Measurements from ENCODE around the gene GNG7. TPM values are rescaled to one million over a fixed set of nuclear protein-coding genes. Genes with fewer than 3 reads are reported as not detected.

Gene GNG7
- polyA plus RNA-seq, 1 of the 3 experiments (the other 2 are of a cell fraction) = 2.2 TPM

- Histone ChIP-seq H3K9ac (no peak overlapping the region), H3K27ac (ENCODE audit: low read depth in 2 of 2, low read length in 1 of 2) (no peak overlapping the region), H3K4me1 (ENCODE audit: control insufficient read depth in 1 of 2, insufficient read depth in 2 of 2, low read depth in 1 of 2, low read length in 1 of 2) (peaks cover 0 to 3% of the 10 kb centered on the region in 2 experiments; a peak in 1 of 4 replicates), H3F3A (replicated peaks; ENCODE audit: insufficient read depth) (no peaks in the 10 kb centered on the region), H3K4me3 (ENCODE audit: low read depth in 2 of 2, low read length in 1 of 2) (no peak overlapping the region), H3K9me2 (no peaks in the 10 kb centered on the region), H3K4me2 (no peak overlapping the region), H3K9me3 (no peaks in the 10 kb centered on the region), H3K79me2 (ENCODE audit: insufficient read depth) (no peaks in the 10 kb centered on the region), H3K36me3 (replicated peaks in 1 of 2; ENCODE audit: control insufficient read depth in 1 of 2, insufficient read depth in 2 of 2, low read length in 1 of 2) (no peaks in the 10 kb centered on the region), H4K20me1 (ENCODE audit: insufficient read depth) (no peaks in the 10 kb centered on the region), H3K27me3 (ENCODE audit: insufficient read depth) (no peaks in the 10 kb centered on the region), H2AFZ (ENCODE audit: low read depth) (no peak overlapping the region)
- 60% methylated on average over 9 of the region's 13 CpGs for WGBS (ENCODE audit: low lambda C conversion rate)
- TF ChIP-seq RCOR1 (IDR thresholded peaks at IDR 0.05; ENCODE audit: low read length) (no peak), IRF3 (IDR thresholded peaks at IDR 0.05; ENCODE audit: low read depth, low read length) (no peak), CHD2 (IDR thresholded peaks at IDR 0.05; ENCODE audit: low read length, partially characterized antibody) (no peak), RAD21 (IDR thresholded peaks at IDR 0.05; ENCODE audit: low read length) (no peak), ELF1 (IDR thresholded peaks at IDR 0.05) (no peak), SMC3 (IDR thresholded peaks at IDR 0.05; ENCODE audit: low read depth, low read length) (no peak)
- ChIA-PET CTCF (interaction anchor here (0.9 to 14.2 kb wide), 7 partner anchors 10 to 301 kb away, joined by 3 to 309 read pairs (median 3); partner anchors contain the start of gene GADD45B), POLR2A (interaction anchor here (4.1 kb wide), 1 partner anchor 141 kb away, joined by 15 read pairs; the partner anchor contains the start of gene GADD45B)
- no peak for DNase-seq
These were observed 85.6 kb downstream of the GNG7 start for GRCh38 chr19:2616741-2617392.

- Histone ChIP-seq H3K79me2 (ENCODE audit: insufficient read depth) (no peaks in the 10 kb centered on the region), H3K4me3 (ENCODE audit: low read depth in 2 of 2, low read length in 1 of 2) (no peak overlapping the region), H3K4me1 (ENCODE audit: control insufficient read depth in 1 of 2, insufficient read depth in 2 of 2, low read depth in 1 of 2, low read length in 1 of 2) (peaks cover 2 to 3% of the 10 kb centered on the region in 2 experiments; a peak in 1 of 4 replicates), H3K9me2 (no peaks in the 10 kb centered on the region), H4K20me1 (ENCODE audit: insufficient read depth) (no peaks in the 10 kb centered on the region), H3K4me2 (no peak overlapping the region), H3K27me3 (ENCODE audit: insufficient read depth) (no peaks in the 10 kb centered on the region), H3K9me3 (no peaks in the 10 kb centered on the region), H2AFZ (ENCODE audit: low read depth) (no peak overlapping the region), H3K36me3 (replicated peaks in 1 of 2; ENCODE audit: control insufficient read depth in 1 of 2, insufficient read depth in 2 of 2, low read length in 1 of 2) (no peaks in the 10 kb centered on the region), H3K9ac (no peak overlapping the region), H3F3A (replicated peaks; ENCODE audit: insufficient read depth) (peaks cover 3% of the 10 kb centered on the region), H3K27ac (ENCODE audit: low read depth in 2 of 2, low read length in 1 of 2) (no peak overlapping the region)
- DNase-seq = no peak
- ChIA-PET POLR2A (interaction anchor here (4.1 kb wide), 1 partner anchor 140 kb away, joined by 15 read pairs; the partner anchor contains the start of gene GADD45B), CTCF (interaction anchor here (0.9 to 14.2 kb wide), 6 partner anchors 11 to 300 kb away, joined by 3 to 309 read pairs (median 22); partner anchors contain the start of gene GADD45B)
- 70% methylated on average over 3 of the region's 6 CpGs for WGBS (ENCODE audit: low lambda C conversion rate)
- no peak for TF ChIP-seq POLR2AphosphoS5 (IDR thresholded peaks at IDR 0.05; ENCODE audit: low read depth, low read length)
- no peak for TF ChIP-seq CTCF (IDR thresholded peaks at IDR 0.05)
- TF ChIP-seq MXI1 (IDR thresholded peaks at IDR 0.05; ENCODE audit: low read depth, low read length) = no peak
These were observed 86.7 kb downstream of the GNG7 start for GRCh38 chr19:2615782-2616181.
